ENCODE results near the gene PLXND1.
"Not testable (repeated sequence)": the region's sequence is repeated elsewhere in the genome, so short reads cannot be mapped to it uniquely, and the experiment has no call there.

Gene PLXND1

DNA sequence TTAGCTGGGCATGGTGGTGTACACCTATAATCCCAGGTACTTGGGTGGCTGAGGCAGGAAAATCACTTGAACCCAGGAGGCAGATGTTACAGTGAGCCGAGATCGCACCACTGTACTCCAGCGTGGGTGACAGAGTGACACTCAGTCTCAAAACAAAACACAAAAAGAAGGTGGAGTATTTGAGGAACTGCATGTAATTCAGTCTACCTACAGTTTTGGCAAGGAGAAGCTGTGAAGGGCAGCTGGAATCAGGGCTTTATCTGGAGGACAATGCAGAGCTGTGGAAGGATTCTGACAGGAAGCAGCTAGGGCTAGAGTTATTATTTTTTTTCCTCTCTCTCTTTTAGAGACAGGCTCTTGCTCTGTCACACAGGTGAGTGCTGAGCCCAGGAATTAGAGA lies 56.7 kb downstream of the PLXND1 start:
- TF ChIP-seq, protein P1, sequence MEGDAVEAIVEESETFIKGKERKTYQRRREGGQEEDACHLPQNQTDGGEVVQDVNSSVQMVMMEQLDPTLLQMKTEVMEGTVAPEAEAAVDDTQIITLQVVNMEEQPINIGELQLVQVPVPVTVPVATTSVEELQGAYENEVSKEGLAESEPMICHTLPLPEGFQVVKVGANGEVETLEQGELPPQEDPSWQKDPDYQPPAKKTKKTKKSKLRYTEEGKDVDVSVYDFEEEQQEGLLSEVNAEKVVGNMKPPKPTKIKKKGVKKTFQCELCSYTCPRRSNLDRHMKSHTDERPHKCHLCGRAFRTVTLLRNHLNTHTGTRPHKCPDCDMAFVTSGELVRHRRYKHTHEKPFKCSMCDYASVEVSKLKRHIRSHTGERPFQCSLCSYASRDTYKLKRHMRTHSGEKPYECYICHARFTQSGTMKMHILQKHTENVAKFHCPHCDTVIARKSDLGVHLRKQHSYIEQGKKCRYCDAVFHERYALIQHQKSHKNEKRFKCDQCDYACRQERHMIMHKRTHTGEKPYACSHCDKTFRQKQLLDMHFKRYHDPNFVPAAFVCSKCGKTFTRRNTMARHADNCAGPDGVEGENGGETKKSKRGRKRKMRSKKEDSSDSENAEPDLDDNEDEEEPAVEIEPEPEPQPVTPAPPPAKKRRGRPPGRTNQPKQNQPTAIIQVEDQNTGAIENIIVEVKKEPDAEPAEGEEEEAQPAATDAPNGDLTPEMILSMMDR (IDR thresholded peaks at IDR 0.05; ENCODE audit: insufficient read depth, low read depth, low read length, missing control alignments) = no peak
- no peak overlapping the region for H3K4me3 ChIP-seq (ENCODE audit: low read depth, low read length)
- no peak for DNase-seq (ENCODE audit: low read depth)

DNA sequence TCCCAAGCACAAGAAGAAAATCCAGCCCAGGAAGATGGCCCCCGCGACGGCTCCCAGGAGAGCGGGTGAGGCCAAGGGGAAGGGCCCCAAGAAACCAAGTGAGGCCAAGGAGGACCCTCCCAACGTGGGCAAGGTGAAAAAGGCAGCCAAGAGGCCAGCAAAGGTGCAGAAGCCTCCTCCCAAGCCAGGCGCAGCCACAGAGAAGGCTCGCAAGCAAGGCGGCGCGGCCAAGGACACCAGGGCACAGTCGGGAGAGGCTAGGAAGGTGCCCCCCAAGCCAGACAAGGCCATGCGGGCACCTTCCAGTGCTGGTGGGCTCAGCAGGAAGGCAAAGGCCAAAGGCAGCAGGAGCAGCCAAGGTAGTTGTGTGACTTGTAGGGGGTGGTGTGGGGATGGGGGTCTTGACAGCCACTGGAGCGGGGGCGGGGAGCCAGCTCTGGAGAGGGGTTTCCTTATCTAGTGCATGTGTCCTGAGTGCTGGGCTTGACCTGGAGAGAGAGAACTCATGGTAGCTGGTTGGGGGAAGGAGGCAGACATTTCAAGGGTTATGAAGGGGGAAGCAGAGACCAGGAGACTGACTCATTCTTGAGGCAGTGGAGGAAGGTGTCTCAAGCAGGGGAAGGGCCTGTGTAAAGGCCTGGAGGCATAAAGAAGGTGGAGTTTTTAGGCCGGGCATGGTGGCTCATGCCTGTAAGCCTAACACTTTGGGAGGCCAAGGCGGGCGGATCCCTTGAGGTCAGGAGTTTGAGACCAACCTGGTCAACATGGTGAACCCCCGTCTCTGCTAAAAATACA lies 57.3 kb downstream of the PLXND1 start:
- no peak for DNase-seq (ENCODE audit: low read depth)
- TF ChIP-seq, protein P1 (IDR thresholded peaks at IDR 0.05; ENCODE audit: insufficient read depth, low read depth, low read length, missing control alignments) = no peak
- no peak overlapping the region for H3K4me3 ChIP-seq (ENCODE audit: low read depth, low read length)

- H3K4me3 ChIP-seq (ENCODE audit: low read depth, low read length) = no peak overlapping the region
- DNase-seq (ENCODE audit: low read depth) = no peak
- TF ChIP-seq, protein P1 (IDR thresholded peaks at IDR 0.05; ENCODE audit: insufficient read depth, low read depth, low read length, missing control alignments) = no peak
Observed at GRCh38 chr3:129548104-129548965, 58.1 kb downstream of the PLXND1 start.

DNA sequence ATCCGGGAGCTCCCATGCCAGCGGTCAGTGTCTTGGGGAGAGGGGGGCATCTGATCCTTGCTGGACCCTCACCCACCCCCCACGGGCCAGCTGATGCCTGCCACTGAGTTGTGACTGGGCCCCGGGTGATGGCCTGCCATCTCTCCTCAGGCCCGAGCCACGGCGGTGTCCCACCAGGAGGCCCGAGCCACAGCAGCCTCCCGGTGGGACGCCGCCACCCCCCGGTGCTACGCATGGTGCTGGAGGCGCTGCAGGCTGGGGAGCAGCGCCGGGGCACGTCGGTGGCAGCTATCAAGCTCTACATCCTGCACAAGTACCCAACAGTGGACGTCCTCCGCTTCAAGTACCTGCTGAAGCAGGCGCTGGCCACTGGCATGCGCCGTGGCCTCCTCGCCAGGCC lies 59.2 kb downstream of the PLXND1 start:
- no peak overlapping the region for H3K4me3 ChIP-seq (ENCODE audit: low read depth, low read length)
- TF ChIP-seq, protein P1 (IDR thresholded peaks at IDR 0.05; ENCODE audit: insufficient read depth, low read depth, low read length, missing control alignments) = no peak
- DNase-seq (ENCODE audit: low read depth) = no peak

DNA sequence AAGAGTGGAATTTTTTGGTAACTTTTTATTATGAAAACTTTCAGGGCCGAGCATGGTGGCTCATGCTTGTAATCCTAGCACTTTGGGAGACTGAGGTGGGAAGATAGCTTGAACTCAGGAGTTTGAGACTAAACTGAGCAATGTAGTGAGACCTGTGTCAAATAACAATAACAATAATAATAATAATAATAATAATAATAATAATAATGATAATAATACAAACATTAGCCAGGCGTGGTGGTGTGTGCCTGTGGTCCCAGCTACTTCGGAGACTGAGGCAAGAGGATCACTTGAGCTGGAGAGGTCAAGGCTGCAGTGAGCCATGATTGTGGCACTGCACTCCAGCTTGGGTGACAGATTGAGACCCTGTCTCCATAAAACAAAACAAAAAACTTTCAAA lies 60.5 kb downstream of the PLXND1 start:
- H3K4me3 ChIP-seq (ENCODE audit: low read depth, low read length); DNase-seq (ENCODE audit: low read depth): not testable (repeated sequence)

DNA sequence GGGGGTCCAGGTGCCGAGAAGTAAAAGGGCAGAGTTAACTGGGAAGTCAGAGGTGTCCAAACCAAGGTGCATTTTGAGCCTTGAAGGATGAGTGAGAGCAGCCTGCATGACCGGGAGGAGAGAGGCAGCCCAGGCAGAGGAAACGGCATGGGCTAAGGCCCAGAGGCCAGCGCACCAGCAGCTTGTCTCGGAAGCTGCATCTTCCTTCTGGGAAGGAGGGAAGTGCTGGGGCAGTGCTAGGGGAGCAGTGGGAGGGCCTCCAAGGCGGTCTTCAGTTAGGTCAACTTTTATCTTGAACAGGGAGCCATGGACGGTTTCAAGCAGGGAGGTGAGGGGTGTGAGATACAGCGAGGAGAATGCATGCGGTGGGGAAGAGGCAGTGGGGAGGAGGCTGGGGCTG lies 62.5 kb downstream of the PLXND1 start:
- TF ChIP-seq, protein P1 (IDR thresholded peaks at IDR 0.05; ENCODE audit: insufficient read depth, low read depth, low read length, missing control alignments) = no peak
- no peak overlapping the region for H3K4me3 ChIP-seq (ENCODE audit: low read depth, low read length)
- no peak for DNase-seq (ENCODE audit: low read depth)

- TF ChIP-seq, protein P1 (IDR thresholded peaks at IDR 0.05; ENCODE audit: insufficient read depth, low read depth, low read length, missing control alignments) = no peak
- H3K4me3 ChIP-seq (ENCODE audit: low read depth, low read length) = no peak within 1 kb of the TSS
- DNase-seq (ENCODE audit: low read depth) = no peak
Observed at GRCh38 chr3:129543156-129543790, 63.2 kb downstream of the PLXND1 start, which contains the start of gene H1-8. Gene H1-8, plus strand, starts transcription at chr3:129543175. Its CDS starts 44 bp downstream, at chr3:129543219.
